SH-SY5Y (cell line): ENCODE results near the gene SCAPER.

ENCODE experiments used
- GATA2 ChIP-seq: IDR thresholded peaks from 2 replicates; pipeline ENCODE4 v1.6.1; 2011; ENCODE audit warnings: mild to moderate bottlenecking, low read depth, low read length
- GATA3 ChIP-seq: IDR thresholded peaks from 2 replicates; pipeline ENCODE4 v1.6.1; 2011; ENCODE audit warnings: low read depth, mild to moderate bottlenecking, low read length, moderate library complexity

GRCh38 chr15:76647612-76648011 lies 257.5 kb downstream of the SCAPER start:
- TF ChIP-seq GATA2 = no peak
- no peak for TF ChIP-seq GATA3
